ENCODE results near the gene POGLUT3. TPM values are rescaled to one million over a fixed set of nuclear protein-coding genes. Genes with fewer than 3 reads are reported as not detected.

POGLUT3 gene
- total and polyA plus RNA-seq, 9 of the 15 experiments (the other 6 are each of a cell fraction or from before 2014, with no cell fraction given): 4.6 to 29.7 (median 17.8) TPM

GRCh38 chr11:108497317-108498045 lies 703 bp downstream of the POGLUT3 start (continued):
- TF ChIP-seq CREB5 (CRISPR knock-in tag; IDR thresholded peaks at IDR 0.05) (no peak), MAFF (IDR thresholded peaks at IDR 0.05; ENCODE audit: low read length) (0 out of 2 replicates have a peak, but pooled peaks have one; percentile 18), TFAM (CRISPR knock-in tag; conservative IDR thresholded peaks at IDR 0.05) (no peak), OTX1 (CRISPR knock-in tag; IDR thresholded peaks at IDR 0.05) (no peak), STAT5A (IDR thresholded peaks at IDR 0.05; ENCODE audit: borderline replicate concordance, low read length) (no peak), BACH1 (tag; IDR thresholded peaks at IDR 0.05) (0 out of 2 replicates have a peak, but pooled peaks have one; percentile 3), ZNF263 (CRISPR knock-in tag; IDR thresholded peaks at IDR 0.05; ENCODE audit: borderline replicate concordance) (peak; percentile 70), MEF2A (IDR thresholded peaks at IDR 0.05; ENCODE audit: control insufficient read depth, low read depth, low read length) (no peak), KAT8 (IDR thresholded peaks at IDR 0.05; ENCODE audit: low read depth) (no peak), ELK1 (CRISPR knock-in tag; IDR thresholded peaks at IDR 0.05) (no peak), HOMEZ (CRISPR knock-in tag; IDR thresholded peaks at IDR 0.05) (no peak), HES1 (IDR thresholded peaks at IDR 0.05; ENCODE audit: low read depth) (0 out of 2 replicates have a peak, but pooled peaks have one; percentile 43), PCBP1 (IDR thresholded peaks at IDR 0.05; ENCODE audit: low read depth, low read length, poor library complexity, severe bottlenecking) (no peak), TAF1 (IDR thresholded peaks at IDR 0.05; ENCODE audit: control insufficient read depth, extremely low read depth, insufficient read depth, low read length, severe bottlenecking) (peak; percentile 91), ZNF644 (tag; IDR thresholded peaks at IDR 0.05; ENCODE audit: low read depth) (no peak), ZNF140 (CRISPR knock-in tag; IDR thresholded peaks at IDR 0.05) (no peak), RFX1 (IDR thresholded peaks at IDR 0.05) (no peak), HDAC1 (IDR thresholded peaks at IDR 0.05) (peak in 1 of 2 experiments; percentile 79; a peak in 2 of 4 replicates), ZNF586 (CRISPR knock-in tag; conservative IDR thresholded peaks at IDR 0.05) (no peak), POLR2H (tag; IDR thresholded peaks at IDR 0.05; ENCODE audit: low read depth) (peak; percentile 93; the same call in 1 of the 2 replicates), BRD4 (IDR thresholded peaks at IDR 0.05) (peak; percentile 54; the same call in 1 of the 2 replicates), CEBPG (CRISPR knock-in tag; IDR thresholded peaks at IDR 0.05) (peak; percentile 74), CEBPG (tag; conservative IDR thresholded peaks at IDR 0.05 in 1 of 2, IDR thresholded peaks at IDR 0.05 in 1 of 2) (peak in 1 of 2 experiments; percentile 69; a peak in 2 of 4 replicates)

Measured in K562 (cell line).